CD4-positive, alpha-beta T cell (primary cell): ENCODE data around the gene MIPOL1. TPM values are rescaled to one million over a fixed set of nuclear protein-coding genes. Genes with fewer than 3 reads are reported as not detected.

Experiments used
- ATAC-seq: fragments of 200-7000 bp; cut with Tn5 transposase; one replicate; pipeline ENCODE4 v1.10.0; 2022; ENCODE audit warnings: mild to moderate bottlenecking; ENCODE audit not compliant: poor library complexity
- CTCF ChIA-PET: fragments of 350-600 bp; sonication (Branson Sonifier 250); formaldehyde crosslinking; loops from one replicate; lab custom pipeline; 2021; ENCODE audit warnings: antibody characterized with exemption, inconsistent platforms; lab: Charles Lee
- POLR2A ChIA-PET: fragments of 350-600 bp; sonication (Branson Sonifier 250); formaldehyde crosslinking; loops from one replicate; lab custom pipeline; 2021; ENCODE audit warnings: antibody characterized with exemption, inconsistent platforms; lab: Charles Lee
- DNase-seq, 14 experiments: peaks; one replicate each; pipeline ENCODE4 v3.0.0-alpha.2; 2013 to 2020; ENCODE audit warnings: mixed read lengths in 2 of 14
- H3K27ac ChIP-seq, 2 donors: one replicate each; pipeline versions ENCODE4 v1.5.1 to v1.7.0; 2013; ENCODE audit warnings: low read length in 2 of 2, low read depth in 1 of 2, mild to moderate bottlenecking in 1 of 2
- H3K27me3 ChIP-seq, 2 experiments: 1 replicate in 1 of 2; 2 replicates in 1 of 2; pipeline versions ENCODE4 v1.6.1 to v1.7.0; 2013; ENCODE audit warnings: low read length in 2 of 2, control low read depth in 1 of 2, mild to moderate bottlenecking in 1 of 2, moderate library complexity in 1 of 2; ENCODE audit not compliant: insufficient read depth in 2 of 2, control insufficient read depth in 1 of 2
- H3K36me3 ChIP-seq: one replicate; pipeline ENCODE4 v1.6.1; 2013; ENCODE audit warnings: low read length, control low read depth; ENCODE audit not compliant: insufficient read depth
- H3K4me1 ChIP-seq: one replicate; pipeline ENCODE4 v1.6.1; 2013; ENCODE audit warnings: low read length, control low read depth; ENCODE audit not compliant: insufficient read depth
- H3K4me3 ChIP-seq: one replicate; pipeline ENCODE4 v1.5.1; 2013; ENCODE audit warnings: mild to moderate bottlenecking, low read length, moderate library complexity
- H3K9me3 ChIP-seq, 2 experiments: 1 replicate in 1 of 2; 2 replicates in 1 of 2; pipeline versions ENCODE4 v1.6.1 to v1.7.0; 2013; ENCODE audit warnings: low read length in 2 of 2, mild to moderate bottlenecking in 2 of 2, control low read depth in 1 of 2, moderate library complexity in 1 of 2; ENCODE audit not compliant: control insufficient read depth in 1 of 2, insufficient read depth in 1 of 2
- H3K27ac Mint-ChIP-seq: one replicate; pipeline ENCODE4 v1.8.0; 2020; ENCODE audit warnings: mixed read lengths
- H3K27me3 Mint-ChIP-seq: one replicate; pipeline ENCODE4 v1.8.0; 2021; ENCODE audit warnings: mixed read lengths
- H3K36me3 Mint-ChIP-seq: one replicate; pipeline ENCODE4 v1.8.0; 2021; ENCODE audit warnings: low read depth, mixed read lengths
- H3K4me1 Mint-ChIP-seq: one replicate; pipeline ENCODE4 v1.8.0; 2021; ENCODE audit warnings: low read depth, mixed read lengths
- H3K4me3 Mint-ChIP-seq: one replicate; pipeline ENCODE4 v1.8.0; 2020; ENCODE audit warnings: mild to moderate bottlenecking, mixed read lengths
- H3K9me3 Mint-ChIP-seq: one replicate; pipeline ENCODE4 v1.8.0; 2020; ENCODE audit warnings: mixed read lengths
- CTCF ChIP-seq: fragments of 200-600 bp; IDR thresholded peaks from one replicate; pipeline ENCODE4 v1.8.0; 2022; ENCODE audit warnings: antibody characterized with exemption, mild to moderate bottlenecking
- intact Hi-C, 2 experiments: fragments of 100-400 bp; cut with DNase I in 1 of 2; cut with micrococcal nuclease in 1 of 2; formaldehyde crosslinking; loops; one replicate each; pipeline versions ENCODE4 v1.15.1 to v1.9.0; 2023 to 2025; cut with DNase I, micrococcal nuclease
- total RNA-seq, 174 experiments: library from RNA in 2 of 174; stranded (reverse) in 2 of 174; gene quantifications; one replicate each; pipeline ENCODE4 v1.2.3 and lab custom pipeline; 2021 to 2026

MIPOL1 gene
- total RNA-seq, 2 experiments from 2014 or later: 0.30 TPM; not detected in 1

DNA sequence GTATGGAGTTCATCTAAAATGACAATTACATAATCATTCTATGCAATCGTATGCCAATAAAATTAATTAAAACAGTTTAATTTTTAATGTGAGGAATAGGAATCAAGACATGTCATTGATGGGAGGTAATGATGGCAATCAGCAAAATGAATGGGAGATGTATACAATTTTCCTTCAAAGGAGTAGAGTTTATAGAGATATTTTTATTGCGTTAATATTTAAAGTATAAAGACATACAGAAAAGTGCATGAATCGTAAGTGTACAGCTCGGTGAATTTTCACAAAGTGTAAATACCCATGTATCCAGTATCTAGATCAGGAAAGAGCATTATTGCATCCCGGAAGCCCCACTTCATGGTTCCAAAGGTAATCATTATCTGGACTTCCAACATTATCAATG is 1.2 kb downstream of the MIPOL1 start:
- H3K36me3 ChIP-seq: no peaks in the 10 kb centered on the region
- no peak for DNase-seq
- TF ChIP-seq CTCF: no peak
- H3K27me3 ChIP-seq: peaks cover 0 to 4% of the 10 kb centered on the region in 2 experiments
- POLR2A ChIA-PET: no interaction called here
- H3K9me3 ChIP-seq: peaks cover 0 to 9% of the 10 kb centered on the region in 2 experiments
- ATAC-seq: no peak
- Mint-ChIP-seq H3K27me3 (peaks cover 24% of the 10 kb centered on the region), H3K4me1 (no peaks in the 10 kb centered on the region), H3K27ac (no peak overlapping the region), H3K9me3 (peaks cover 3% of the 10 kb centered on the region), H3K36me3 (no peaks in the 10 kb centered on the region), H3K4me3 (no peak overlapping the region)
- H3K4me1 ChIP-seq: no peaks in the 10 kb centered on the region
- H3K4me3 ChIP-seq: no peak overlapping the region
- CTCF ChIA-PET: no interaction called here
- intact Hi-C loops: no loop called here
- H3K27ac ChIP-seq: no peak overlapping the region

DNA sequence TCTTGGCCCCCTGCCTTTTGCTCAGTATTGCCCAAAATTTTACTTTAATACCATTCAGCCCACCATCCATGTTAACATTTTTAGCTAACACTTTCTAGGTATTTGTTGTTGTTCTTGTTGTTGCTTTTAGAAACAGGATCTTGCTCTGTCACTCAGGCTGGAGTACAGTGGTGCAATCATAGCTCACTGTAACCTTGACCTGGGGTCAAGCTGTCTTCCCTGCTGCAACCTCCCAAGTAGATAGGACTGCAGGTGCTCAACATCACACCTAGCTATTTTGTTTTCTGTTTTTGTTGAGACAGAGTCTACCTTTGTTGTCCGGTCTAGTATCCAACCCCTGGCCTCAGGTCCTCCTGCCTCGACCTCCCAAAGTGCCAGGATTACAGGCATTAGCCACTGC is 4.0 kb downstream of the MIPOL1 start:
- Histone ChIP-seq H3K36me3 (no peaks in the 10 kb centered on the region), H3K27me3 (peaks cover 0 to 3% of the 10 kb centered on the region in 2 experiments), H3K9me3 (peaks cover 7 to 14% of the 10 kb centered on the region in 2 experiments), H3K4me3 (no peak overlapping the region), H3K27ac (no peak overlapping the region), H3K4me1 (no peaks in the 10 kb centered on the region)
- DNase-seq (no peak), ATAC-seq (no peak)
- no peak for TF ChIP-seq CTCF
- no peaks in the 10 kb centered on the region for H3K4me1 Mint-ChIP-seq
- no peak overlapping the region for H3K27ac Mint-ChIP-seq
- ChIA-PET POLR2A (no interaction called here), CTCF (no interaction called here)
- H3K4me3 Mint-ChIP-seq: no peak overlapping the region
- intact Hi-C loops: no loop called here
- no peaks in the 10 kb centered on the region for H3K36me3 Mint-ChIP-seq
- H3K27me3 Mint-ChIP-seq: peaks cover 19% of the 10 kb centered on the region
- peaks cover 9% of the 10 kb centered on the region for H3K9me3 Mint-ChIP-seq

DNA sequence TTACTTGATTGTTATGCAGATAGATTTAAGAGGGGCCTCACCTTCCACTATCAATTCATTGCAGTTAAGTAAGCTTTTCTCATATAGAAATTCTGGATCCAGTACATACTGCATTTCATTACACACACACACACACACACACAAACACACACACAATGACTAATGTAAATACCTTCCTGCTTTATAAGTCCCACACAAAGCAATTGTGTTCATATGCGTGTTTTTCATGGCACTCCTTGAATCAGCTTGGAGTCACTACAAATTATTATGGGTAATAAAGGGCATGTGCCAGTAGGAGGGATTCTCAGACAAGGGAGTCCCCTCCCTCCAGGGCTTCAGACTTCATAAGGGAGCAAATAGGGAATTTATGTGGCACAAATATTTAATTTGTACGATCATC is 4.5 kb downstream of the MIPOL1 start:
- H3K36me3 ChIP-seq: no peaks in the 10 kb centered on the region
- CTCF ChIA-PET: no interaction called here
- H3K36me3 Mint-ChIP-seq: no peaks in the 10 kb centered on the region
- no peak overlapping the region for H3K27ac Mint-ChIP-seq
- peaks cover 9% of the 10 kb centered on the region for H3K9me3 Mint-ChIP-seq
- POLR2A ChIA-PET: no interaction called here
- ATAC-seq (no peak), DNase-seq (no peak)
- no peak overlapping the region for H3K27ac ChIP-seq
- intact Hi-C loops: no loop called here
- TF ChIP-seq CTCF: no peak
- H3K4me1 Mint-ChIP-seq: no peaks in the 10 kb centered on the region
- no peak overlapping the region for H3K4me3 ChIP-seq
- H3K4me1 ChIP-seq: no peaks in the 10 kb centered on the region
- no peak overlapping the region for H3K4me3 Mint-ChIP-seq
- peaks cover 7 to 13% of the 10 kb centered on the region in 2 experiments for H3K9me3 ChIP-seq
- peaks cover 15% of the 10 kb centered on the region for H3K27me3 Mint-ChIP-seq
- no peaks in the 10 kb centered on the region for H3K27me3 ChIP-seq
